Motor neuron (in vitro differentiated cells): ENCODE data around the gene TEX52. TPM values are rescaled to one million over a fixed set of nuclear protein-coding genes. Genes with fewer than 3 reads are reported as not detected.

ENCODE experiments used
- ATAC-seq, 8 experiments: fragments of 200-7000 bp; cut with Tn5 transposase; replicated peaks in 6 of 8; 2 replicates each; pipeline ENCODE4 v1.8.0; 2021; ENCODE audit warnings: mild to moderate bottlenecking in 8 of 8, moderate library complexity in 8 of 8
- H3K27ac ChIP-seq, 2 donors: fragments of 250-450 bp; sonication (Bioruptor Pico); 2 replicates each; pipeline ENCODE4 v1.9.0; 2021; ENCODE audit warnings: antibody characterized with exemption in 2 of 2, mild to moderate bottlenecking in 2 of 2, moderate library complexity in 1 of 2
- H3K4me1 ChIP-seq, 2 donors: fragments of 250-450 bp; sonication (Bioruptor Pico); replicated peaks in 1 of 2; 2 replicates each; pipeline ENCODE4 v1.6.1; 2021; ENCODE audit warnings: antibody characterized with exemption in 2 of 2, mild to moderate bottlenecking in 2 of 2, moderate library complexity in 1 of 2
- H3K4me3 ChIP-seq, 5 donors: fragments of 250-450 bp; sonication (Bioruptor Pico); 2 replicates each; pipeline ENCODE4 v1.9.0; 2021; ENCODE audit warnings: antibody characterized with exemption in 5 of 5, mild to moderate bottlenecking in 5 of 5, moderate library complexity in 4 of 5
- WGBS, 10 experiments: fragments of 450-650 bp; shearing (Covaris generic); methylation state at CpG; one replicate each; pipeline ENCODE4 v1.0.0; 2022; 5-methylcytosine and 5-hydroxymethylcytosine counted together
- in situ Hi-C, 9 experiments: fragments of 400-800 bp; cut with MboI; loops; one replicate each; pipeline ENCODE4 v1.15.0; 2021; ENCODE audit warnings: low sequenced_read_pairs in 9 of 9, low pct_unique_long_range_greater_than_20kb in 2 of 9; ENCODE audit not compliant: unreplicated experiment in 9 of 9
- total RNA-seq, 8 experiments: library from RNA; unstranded; fragments of 300-600 nt; gene quantifications; 2 replicates each; pipeline versions ENCODE4 v1.2.3 to v1.2.4, GENCODE V29; 2022

TEX52 gene
- total RNA-seq, 8 experiments from 2014 or later = 0.16 to 1.5 (median 0.29) TPM; not detected in 3

DNA sequence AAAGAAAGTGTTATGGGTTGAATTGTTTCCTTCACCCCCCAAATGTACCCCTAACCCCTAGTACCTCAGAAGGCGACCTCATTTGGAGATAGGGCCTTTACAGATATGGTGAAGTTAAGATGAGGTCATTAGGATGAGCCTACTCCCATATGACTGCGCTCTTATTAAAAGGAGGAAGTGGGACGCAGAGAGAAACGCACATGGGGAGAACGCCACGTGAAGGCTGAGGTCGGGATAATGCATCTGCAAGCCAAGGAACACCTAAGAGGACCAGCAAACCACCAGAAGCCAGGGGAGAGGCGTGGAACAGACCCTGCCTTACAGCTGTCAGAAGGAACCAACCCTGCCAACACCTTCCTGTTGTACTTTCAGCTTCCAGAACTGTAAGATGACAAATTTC, 20.3 kb downstream of the TEX52 start:
- Histone ChIP-seq H3K4me3 (no peak overlapping the region), H3K27ac (no peak overlapping the region), H3K4me1 (peaks cover 12 to 16% of the 10 kb centered on the region in 2 donors)
- in situ Hi-C loops = loop anchor here in 1 of 9 experiments (25.0 kb wide), 1 partner anchor 201 kb away; no protein-coding TSS in a partner anchor
- no peak for ATAC-seq
- WGBS, 10 experiments = 69 to 100% (median 91%) methylated on average over 1 to 7 of the region's 8 CpGs; no CpG with 5 or more reads in 3 of the 10 experiments

DNA sequence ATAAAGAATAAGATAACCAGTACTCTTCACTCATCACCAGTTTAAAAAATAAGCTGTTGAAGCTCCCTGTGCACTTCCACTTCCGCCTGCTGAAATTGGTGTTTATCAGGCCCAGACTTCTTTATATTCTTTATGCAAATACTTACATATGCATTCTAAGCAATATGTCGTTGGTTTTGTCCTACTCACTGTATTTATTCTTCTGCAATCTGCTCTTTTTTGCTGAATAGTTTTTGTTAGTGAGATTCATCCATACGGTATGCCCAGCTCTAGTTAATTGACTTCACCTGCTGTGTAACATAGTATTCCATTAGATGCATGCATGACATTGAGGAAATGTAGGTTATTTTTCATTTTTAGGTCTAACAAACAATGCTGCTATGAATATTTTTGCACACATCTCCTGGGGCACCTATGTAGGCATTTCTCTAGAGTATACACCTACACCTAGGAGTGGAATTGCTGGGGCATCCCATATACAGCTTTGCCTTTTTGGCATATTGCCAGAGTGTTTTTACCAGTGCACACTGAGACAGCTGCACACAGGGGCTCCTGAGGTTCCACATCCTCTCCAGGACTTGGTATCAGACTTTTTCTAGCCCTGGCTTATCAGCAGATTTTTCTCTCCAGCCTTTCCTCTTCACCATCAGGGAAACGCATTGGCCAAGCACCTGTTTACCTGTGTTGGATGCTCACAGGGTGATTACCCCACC, 21.0 kb downstream of the TEX52 start:
- ATAC-seq = no peak
- Histone ChIP-seq H3K4me3 (no peak overlapping the region), H3K27ac (no peak overlapping the region), H3K4me1 (peaks cover 12 to 16% of the 10 kb centered on the region in 2 donors)
- WGBS, 10 experiments = 14 to 90% (median 69%) methylated on average over 1 to 4 of the region's 4 CpGs; no CpG with 5 or more reads in 1 of the 10 experiments
- in situ Hi-C loops = loop anchor here in 1 of 9 experiments (25.0 kb wide), 1 partner anchor 201 kb away; no protein-coding TSS in a partner anchor

DNA sequence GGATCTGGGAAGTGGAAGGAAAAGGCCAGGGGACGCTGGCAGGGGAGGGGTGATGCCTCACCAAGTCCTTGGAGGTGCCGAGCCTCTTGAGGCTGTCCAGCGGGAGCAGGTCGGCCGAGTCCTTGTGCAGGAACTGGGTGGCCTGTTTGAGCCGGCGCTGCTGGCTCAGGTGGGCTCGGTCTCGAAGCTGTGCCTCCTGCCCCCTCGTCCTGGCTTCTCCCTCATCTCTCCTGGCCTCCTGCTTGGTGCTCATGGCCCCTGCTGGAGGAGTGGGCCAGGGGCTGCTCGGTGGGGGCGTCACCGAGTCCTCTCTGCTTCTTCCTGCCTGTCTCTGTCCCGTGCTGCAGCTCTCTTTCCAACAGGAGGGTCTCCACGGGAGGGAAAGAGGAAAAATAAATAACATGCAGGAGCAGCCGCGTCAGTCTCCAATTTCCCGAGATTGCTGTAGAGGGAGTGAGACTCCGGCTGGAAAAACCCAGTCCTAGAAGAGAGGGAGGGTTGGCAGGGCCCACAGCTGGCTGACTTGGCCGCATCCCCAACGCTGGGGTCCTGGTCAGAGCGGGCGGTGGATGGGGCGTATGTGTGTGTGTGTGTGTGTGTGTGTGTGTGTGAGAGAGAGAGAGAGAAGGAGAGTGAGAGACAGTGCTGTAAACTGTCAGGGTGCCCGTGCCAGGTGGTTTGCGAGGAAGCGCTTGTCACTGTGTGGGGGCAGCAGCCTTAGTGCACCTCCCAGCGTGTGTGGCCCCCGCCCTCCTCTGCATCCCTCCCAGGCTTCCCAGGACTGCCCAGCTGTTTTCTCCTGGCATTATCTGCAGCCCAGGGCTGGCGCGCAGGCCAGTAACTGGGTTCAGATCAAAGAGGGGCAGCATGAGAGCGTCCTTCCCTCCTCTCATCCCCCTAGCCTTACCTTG, 22.0 kb downstream of the TEX52 start, which contains the start of gene NRIP2:
Gene NRIP2 (minus strand): TSS at position 455 of the 911 bp plus-strand sequence. CDS start 52 bp downstream, at position 403.
- peak; percentile 73 to 98 (median 97) for ATAC-seq
- in situ Hi-C loops = loop anchor here in 1 of 9 experiments (25.0 kb wide), 1 partner anchor 202 kb away; no protein-coding TSS in a partner anchor
- 0 to 70% (median 23%) methylated on average over 1 to 12 of the region's 32 CpGs; no CpG with 5 or more reads in 2 of the 10 experiments for WGBS, 10 experiments

DNA sequence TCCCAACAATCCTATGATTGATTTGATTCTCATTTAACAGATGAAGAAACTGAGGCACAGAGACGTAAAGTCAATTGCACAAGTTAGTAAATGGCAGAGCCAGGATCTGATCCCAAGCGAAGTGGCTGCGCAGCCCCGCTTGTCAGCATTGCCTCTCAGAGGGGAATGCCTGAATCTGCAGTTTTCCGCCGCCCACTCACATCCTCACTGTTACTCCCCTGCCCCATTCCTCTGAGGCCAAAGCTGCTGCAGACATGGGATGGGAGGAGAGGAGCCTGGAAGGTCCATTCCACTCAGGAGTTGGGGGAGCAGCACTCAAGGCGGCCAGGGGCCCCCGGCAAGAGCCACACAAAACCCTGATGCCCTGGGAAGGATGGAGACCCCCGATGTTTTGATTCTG, 23.0 kb downstream of the TEX52 start:
- Histone ChIP-seq H3K4me1 (peaks cover 12 to 16% of the 10 kb centered on the region in 2 donors), H3K27ac (no peak overlapping the region), H3K4me3 (no peak overlapping the region)
- ATAC-seq = no peak
- in situ Hi-C loops = loop anchor here in 1 of 9 experiments (25.0 kb wide), 1 partner anchor 203 kb away; no protein-coding TSS in a partner anchor
- 73 to 100% (median 85%) methylated on average over 2 to 5 of the region's 9 CpGs; no CpG with 5 or more reads in 4 of the 10 experiments for WGBS, 10 experiments

More for the DNA sequence above, 22.0 kb downstream of the TEX52 start, which contains the start of gene NRIP2:
- Histone ChIP-seq H3K27ac (peak within 1 kb of the TSS in 1 of 2 donors; percentile 36), H3K4me1 (peaks cover 12 to 16% of the 10 kb centered on the region in 2 donors), H3K4me3 (no peak within 1 kb of the TSS)

DNA sequence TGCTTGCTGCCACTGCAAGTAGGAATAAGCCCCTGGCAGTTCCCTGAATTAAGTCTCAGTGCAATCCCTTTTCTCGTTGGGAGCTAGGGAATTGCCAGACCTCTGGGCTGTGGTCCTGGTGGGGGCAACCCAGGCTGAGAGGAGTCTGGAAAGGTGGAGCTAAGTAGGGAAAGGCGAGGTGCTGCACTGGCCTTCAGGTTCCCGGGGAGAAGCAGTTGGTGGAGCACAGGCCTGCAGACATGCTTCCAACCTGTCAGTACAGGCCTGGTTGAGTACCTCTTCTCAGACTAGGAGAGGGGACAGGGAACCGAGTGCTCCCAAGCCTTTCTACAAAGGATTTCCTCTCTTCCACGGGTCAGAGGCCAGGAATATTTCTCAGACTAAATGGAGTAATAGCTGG, 23.5 kb downstream of the TEX52 start:
- H3K4me1 ChIP-seq = peaks cover 12 to 16% of the 10 kb centered on the region in 2 donors
- no peak overlapping the region for H3K27ac ChIP-seq
- 34 to 81% (median 70%) methylated on average over 1 to 3 of the region's 5 CpGs; no CpG with 5 or more reads in 5 of the 10 experiments for WGBS, 10 experiments
- H3K4me3 ChIP-seq = no peak overlapping the region
- in situ Hi-C loops = loop anchor here in 1 of 9 experiments (25.0 kb wide), 1 partner anchor 204 kb away; no protein-coding TSS in a partner anchor
- ATAC-seq = no peak

DNA sequence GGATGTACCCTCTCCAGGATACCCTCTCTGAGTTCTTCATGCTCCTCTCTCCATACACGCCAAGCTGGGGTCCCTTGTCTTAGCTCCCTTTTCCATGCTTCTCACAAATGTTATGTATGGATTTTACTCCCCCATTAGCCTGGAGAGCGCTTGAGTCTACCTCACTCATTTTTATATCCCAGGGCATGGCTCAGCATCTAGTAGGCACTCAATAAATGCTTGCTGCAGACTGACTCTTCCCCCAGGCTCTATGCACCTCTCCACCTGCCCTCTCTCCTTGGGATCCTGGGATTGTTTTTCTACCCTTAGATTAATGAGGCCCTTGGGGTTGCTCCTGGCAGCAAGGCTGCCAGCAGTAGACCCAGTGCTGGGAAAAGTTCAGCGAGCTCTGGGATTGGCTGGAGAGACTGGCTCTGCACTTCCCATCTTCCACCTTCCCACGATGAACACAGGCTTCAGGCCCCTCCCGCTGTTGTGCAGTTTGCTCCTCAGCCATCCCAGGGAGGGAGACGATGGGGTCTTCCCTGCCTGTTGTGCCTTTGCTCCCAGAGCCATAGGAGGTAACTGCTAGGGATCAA, 24.2 kb downstream of the TEX52 start:
- Histone ChIP-seq H3K4me1 (peaks cover 12 to 16% of the 10 kb centered on the region in 2 donors), H3K27ac (no peak overlapping the region), H3K4me3 (no peak overlapping the region)
- no peak for ATAC-seq
- 50 to 100% (median 70%) methylated on average over 1 to 4 of the region's 6 CpGs; no CpG with 5 or more reads in 3 of the 10 experiments for WGBS, 10 experiments
- in situ Hi-C loops = loop anchor here in 1 of 9 experiments (25.0 kb wide), 1 partner anchor 205 kb away; no protein-coding TSS in a partner anchor

DNA sequence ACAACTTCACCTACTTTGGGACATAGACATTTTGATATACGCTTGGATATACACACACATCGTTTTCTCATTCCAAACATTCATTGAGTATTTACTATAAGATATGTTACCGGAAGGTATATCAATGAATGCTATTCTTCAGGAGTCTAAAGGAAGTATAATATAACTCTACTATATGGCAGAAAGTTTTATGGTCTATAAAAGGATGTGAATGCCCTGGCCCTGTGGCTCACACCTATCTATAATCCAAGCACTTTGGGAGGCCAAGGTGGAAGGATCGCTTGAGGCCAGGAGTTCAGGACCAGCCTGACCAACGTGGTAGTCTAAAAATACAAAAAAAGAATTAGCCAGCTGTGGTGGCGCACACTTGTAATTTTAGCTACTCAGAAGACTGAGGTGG, 27.6 kb downstream of the TEX52 start:
- 88 to 100% (median 97%) methylated on average over 1 to 6 of the region's 6 CpGs for WGBS, 10 experiments
- H3K4me1 ChIP-seq = peaks cover 10 to 17% of the 10 kb centered on the region in 2 donors
- H3K27ac ChIP-seq = no peak overlapping the region
- ATAC-seq = no peak
- in situ Hi-C loops = loop anchor here in 1 of 9 experiments (25.0 kb wide), 1 partner anchor 208 kb away; no protein-coding TSS in a partner anchor
- no peak overlapping the region for H3K4me3 ChIP-seq

DNA sequence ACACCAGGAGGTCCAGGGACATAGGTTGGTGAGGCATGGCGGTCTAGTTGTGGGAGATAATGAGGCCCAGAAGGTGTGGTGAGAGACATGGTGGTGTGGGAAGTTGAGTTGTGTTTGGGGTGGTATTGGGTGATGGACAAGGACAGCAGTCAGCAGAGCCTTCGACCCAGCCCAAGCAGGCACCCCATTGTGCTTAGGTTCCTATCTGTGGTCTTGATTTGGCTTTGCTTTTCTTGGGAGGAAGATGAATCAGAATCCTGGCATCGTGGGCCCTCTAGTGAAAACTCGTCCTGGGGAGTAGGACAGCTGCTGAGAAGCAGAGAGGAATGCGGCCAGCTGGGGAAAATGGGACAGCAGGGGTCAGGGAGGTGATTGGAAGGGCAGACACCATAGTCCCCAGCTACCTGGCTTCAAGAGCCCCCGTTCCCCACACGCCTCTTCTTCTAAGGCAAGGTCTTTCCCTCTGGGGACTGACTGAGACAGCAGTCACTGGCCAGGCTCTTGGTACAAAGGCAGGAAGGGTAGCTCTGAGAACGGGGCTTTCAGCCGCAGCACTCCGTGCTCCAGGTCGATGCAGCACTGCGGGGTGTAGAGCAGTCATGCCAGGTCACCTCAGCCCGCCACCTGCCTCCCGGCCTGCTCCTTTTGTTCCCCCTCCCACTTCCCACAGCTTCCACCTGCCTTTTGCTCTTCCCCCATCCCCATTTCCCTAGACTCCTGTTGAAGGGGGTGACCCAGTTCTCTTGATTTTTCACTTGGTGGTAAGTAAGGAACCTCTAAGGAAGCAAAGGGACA, 29.9 kb downstream of the TEX52 start:
- Histone ChIP-seq H3K4me1 (peaks cover 10 to 13% of the 10 kb centered on the region in 2 donors), H3K27ac (no peak overlapping the region), H3K4me3 (no peak overlapping the region)
- in situ Hi-C loops = loop anchor here in 1 of 9 experiments (25.0 kb wide), 1 partner anchor 210 kb away; no protein-coding TSS in a partner anchor
- WGBS, 10 experiments = 60 to 100% (median 78%) methylated on average over 2 to 12 of the region's 14 CpGs; no CpG with 5 or more reads in 4 of the 10 experiments
- no peak for ATAC-seq

DNA sequence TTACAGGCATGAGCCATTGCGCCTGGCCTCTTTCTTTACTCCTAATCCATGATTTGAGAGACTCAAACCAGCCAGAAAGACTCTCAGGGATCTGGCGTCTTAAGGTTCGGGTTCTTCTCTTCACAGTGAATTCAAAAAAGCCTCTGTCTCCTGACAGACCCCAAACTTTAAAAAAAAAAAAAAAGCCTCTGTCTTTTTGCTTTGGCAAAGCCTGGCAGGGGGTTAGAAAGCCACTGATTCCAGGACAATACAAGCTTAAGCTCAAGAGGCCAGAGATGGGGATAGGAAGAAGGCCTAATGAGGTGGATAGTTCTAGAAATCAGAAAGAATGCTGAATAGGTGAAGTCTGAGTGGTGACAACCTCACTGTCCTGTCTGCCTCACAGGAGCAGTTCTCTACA, 30.8 kb downstream of the TEX52 start:
- in situ Hi-C loops = loop anchor here in 1 of 9 experiments (25.0 kb wide), 1 partner anchor 211 kb away; no protein-coding TSS in a partner anchor
- no peak overlapping the region for H3K27ac ChIP-seq

DNA sequence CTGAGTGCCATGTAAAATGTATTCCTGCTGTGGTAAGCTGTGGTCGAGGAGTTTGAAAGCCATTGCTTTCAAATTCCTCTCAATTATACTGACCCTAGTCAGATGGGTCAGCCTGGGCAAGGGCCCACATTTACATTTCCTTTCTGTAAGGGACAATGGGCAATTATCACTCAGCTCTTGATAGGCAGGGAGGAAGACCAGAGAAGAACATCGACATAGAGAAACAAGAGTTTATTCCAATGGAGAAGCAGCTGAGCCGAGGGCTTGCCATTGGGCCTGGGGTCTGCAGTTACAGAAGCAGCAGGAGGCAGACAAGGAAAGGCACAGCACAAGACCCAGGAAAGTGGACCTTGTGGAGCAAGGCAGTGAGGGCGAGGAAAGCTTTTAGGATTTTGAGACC, 31.7 kb downstream of the TEX52 start:
- Histone ChIP-seq H3K4me3 (no peak overlapping the region), H3K27ac (no peak overlapping the region), H3K4me1 (peaks cover 10 to 13% of the 10 kb centered on the region in 2 donors)
- peak in 5 of 8 experiments; percentile 33 to 89 (median 63) for ATAC-seq
- 0 to 100% (median 44%) methylated on average over 1 to 4 of the region's 4 CpGs; no CpG with 5 or more reads in 1 of the 10 experiments for WGBS, 10 experiments
- in situ Hi-C loops = loop anchor here in 1 of 9 experiments (25.0 kb wide), 1 partner anchor 212 kb away; no protein-coding TSS in a partner anchor

More for the DNA sequence above, 30.8 kb downstream of the TEX52 start:
- ATAC-seq = no peak
- 70 to 100% (median 87%) methylated on average over 1 to 3 of the region's 3 CpGs; no CpG with 5 or more reads in 2 of the 10 experiments for WGBS, 10 experiments
- Histone ChIP-seq H3K4me1 (peaks cover 10 to 13% of the 10 kb centered on the region in 2 donors), H3K4me3 (no peak overlapping the region)

DNA sequence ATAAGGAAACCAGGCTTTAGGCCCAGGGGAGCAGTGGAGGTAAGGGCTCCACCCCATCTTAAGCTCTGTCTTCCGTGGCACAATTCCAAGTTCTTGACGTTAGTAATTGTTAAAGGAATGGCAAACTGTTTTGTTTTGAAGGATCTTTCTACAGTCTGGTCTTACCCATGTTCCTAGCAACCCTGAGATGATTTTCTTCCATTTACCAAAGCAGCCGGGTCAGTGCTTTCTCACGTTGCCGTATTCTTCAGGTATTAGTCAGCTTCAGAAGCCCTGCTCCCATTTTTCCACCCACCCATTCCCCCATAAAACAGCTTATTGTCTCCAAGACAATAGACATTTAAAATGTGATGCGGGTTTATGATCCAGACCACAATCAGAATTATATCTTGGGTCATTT, 32.3 kb downstream of the TEX52 start:
- Histone ChIP-seq H3K4me3 (no peak overlapping the region), H3K27ac (no peak overlapping the region), H3K4me1 (peaks cover 10 to 13% of the 10 kb centered on the region in 2 donors)
- 46 to 86% (median 68%) methylated on average over 1 to 6 of the region's 6 CpGs; no CpG with 5 or more reads in 2 of the 10 experiments for WGBS, 10 experiments
- no peak for ATAC-seq
- in situ Hi-C loops = no loop called here
